Spleen (tissue), 11 donors: Measurements from ENCODE around the gene RAD51. TPM values are rescaled to one million over a fixed set of nuclear protein-coding genes. Genes with fewer than 3 reads are reported as not detected.

Experiments
- DNase-seq: peaks from one replicate; pipeline ENCODE4 v3.0.0-alpha.2; 2020
- H3K27ac ChIP-seq, 8 donors: fragments of 200-600 bp; sonication (generic) in 7 of 8; 1 replicate in 4 of 8; 2 replicates in 4 of 8; pipeline versions ENCODE4 v1.5.0 to v1.8.0; 2016 to 2021; ENCODE audit warnings: inconsistent platforms in 4 of 8, mild to moderate bottlenecking in 4 of 8, moderate library complexity in 1 of 8
- H3K27me3 ChIP-seq, 7 donors: fragments of 200-600 bp; sonication (generic) in 6 of 7; replicated peaks in 1 of 7; 1 replicate in 4 of 7; 2 replicates in 3 of 7; pipeline versions ENCODE4 v1.5.0 to v1.8.0; 2016 to 2021; ENCODE audit warnings: inconsistent platforms in 3 of 7, mild to moderate bottlenecking in 1 of 7
- H3K36me3 ChIP-seq, 6 donors: fragments of 200-600 bp; sonication (generic) in 5 of 6; 1 replicate in 4 of 6; 2 replicates in 2 of 6; pipeline versions ENCODE4 v1.5.0 to v1.8.0; 2016 to 2021; ENCODE audit warnings: inconsistent platforms in 2 of 6
- H3K4me1 ChIP-seq, 6 donors: fragments of 200-600 bp; sonication (generic) in 5 of 6; 1 replicate in 3 of 6; 2 replicates in 3 of 6; pipeline versions ENCODE4 v1.5.0 to v1.8.0; 2016 to 2021; ENCODE audit warnings: inconsistent platforms in 3 of 6
- H3K4me3 ChIP-seq, 8 donors: fragments of 200-600 bp; sonication (generic) in 7 of 8; 1 replicate in 4 of 8; 2 replicates in 4 of 8; pipeline versions ENCODE4 v1.5.0 to v1.8.0; 2016 to 2021; ENCODE audit warnings: inconsistent platforms in 4 of 8, mild to moderate bottlenecking in 4 of 8, moderate library complexity in 2 of 8
- H3K9me3 ChIP-seq, 8 donors: fragments of 200-600 bp; sonication (generic) in 7 of 8; 1 replicate in 4 of 8; 2 replicates in 4 of 8; pipeline versions ENCODE4 v1.5.0 to v1.8.0; 2016 to 2021; ENCODE audit warnings: inconsistent platforms in 4 of 8
- POLR2A ChIP-seq, 3 donors: fragments of 450-650 bp; IDR thresholded peaks; one replicate each; pipeline ENCODE4 v1.5.1; 2017; ENCODE audit warnings: antibody characterized with exemption in 3 of 3, mild to moderate bottlenecking in 1 of 3
- POLR2AphosphoS5 ChIP-seq, 3 donors: sonication (generic); formaldehyde crosslinking; IDR thresholded peaks; one replicate each; pipeline ENCODE4 v1.5.1; 2017; ENCODE audit warnings: antibody characterized with exemption in 3 of 3
- WGBS, 5 donors: extraction: QIAGEN DNeasy Blood & Tissue Kit in 3 of 5; methylation state at CpG; one replicate each; pipeline versions ENCODE4 v1.1.5 to v1.1.7; 2013 to 2018; 5-methylcytosine and 5-hydroxymethylcytosine counted together
- intact Hi-C: fragments of 100-400 bp; cut with DNase I; formaldehyde crosslinking; loops from one replicate; pipeline ENCODE4 v1.15.0; 2023; ENCODE audit warnings: low total_unique reads
- polyA plus RNA-seq, 3 donors: library from polyadenylated mRNA; stranded (reverse); fragments of 200-250 nt; gene quantifications; one replicate each; pipeline ENCODE4 v1.2.1, GENCODE V29; 2013
- total RNA-seq, 7 donors: library from RNA; depleted of rRNA in 3 of 7; stranded (reverse); fragments of >200 nt in 3 of 7; fragmentation: NEBNext Ultra II Directional in 4 of 7; extraction: Animal tissue kit (Norgen Biotek cat#: 25700) in 4 of 7; gene quantifications; one replicate each; pipeline versions ENCODE4 v1.1.0 to v1.2.1, GENCODE V29; 2016 to 2021
- TF ChIP-seq, protein P1 (sequence below), 11 experiments: fragments of 200-600 bp in 7 of 11; fragments of 450-650 bp in 4 of 11; sonication (generic) in 4 of 11; IDR thresholded peaks in 8 of 11; conservative IDR thresholded peaks in 3 of 11; 1 replicate in 7 of 11; 2 replicates in 4 of 11; pipeline versions ENCODE4 v1.4.0 to v1.8.0; 2016 to 2021; ENCODE audit warnings: antibody characterized with exemption in 11 of 11, inconsistent platforms in 4 of 11, mild to moderate bottlenecking in 1 of 11
- donor health status: healthy with polysubstance abuse.
- donor health status: DM: no; HTN: no; CAD: no; lungs with moderate emphysema.
- donor health status: DM: no; HTN: no; CAD: no.
- donor health status: Bipolar disorder and iron deficiency.
- donor health status: healthy.
- donor health status: DM: no; HTN: no; CAD: no.
- donor health status: DM: yes; HTN: yes; CAD: no.

The RAD51 gene
- total and polyA plus RNA-seq, 10 donors: 0.43 to 5.5 (median 2.5) TPM

DNA sequence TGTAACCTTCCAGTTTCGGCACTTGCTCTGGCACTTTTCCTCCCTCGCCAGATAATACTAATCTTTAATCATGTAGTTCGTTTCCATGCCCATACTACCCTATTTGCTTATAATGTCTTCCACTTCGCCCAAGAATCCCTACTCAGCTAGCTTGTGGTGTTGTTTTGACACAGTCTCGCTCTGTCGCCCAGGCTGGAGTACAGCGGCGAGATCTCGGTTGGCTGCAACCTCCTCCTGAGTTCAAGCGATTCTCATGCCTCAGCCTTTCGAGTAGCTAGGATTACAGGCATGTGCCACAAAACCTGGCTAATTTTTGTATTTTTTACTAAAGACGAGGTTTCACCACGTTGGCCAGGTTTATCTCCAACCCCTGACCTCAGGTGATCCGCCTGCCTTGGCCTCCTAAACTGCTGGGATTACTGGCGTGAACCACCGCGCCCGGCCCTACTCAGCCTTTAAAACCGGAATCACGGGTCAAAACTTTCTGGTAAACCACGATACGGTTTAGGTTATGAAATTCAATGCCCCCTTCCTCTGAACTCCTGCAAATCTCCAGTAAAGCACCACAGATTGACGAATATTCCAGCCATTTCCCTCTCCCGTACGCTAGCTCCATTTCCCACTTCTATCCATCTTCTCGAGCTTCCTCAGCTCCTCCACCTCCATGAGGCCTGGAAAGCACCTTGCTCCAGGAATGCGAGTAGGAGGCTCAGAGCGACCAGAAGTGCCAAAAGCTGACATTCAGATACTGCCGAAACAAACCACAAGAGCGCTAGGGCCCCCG lies 878 bp upstream of the RAD51 start:
- no peak for DNase-seq
- intact Hi-C loops: no loop called here
- H3K9me3 ChIP-seq: no peaks in the 10 kb centered on the region
- TF ChIP-seq, protein P1, sequence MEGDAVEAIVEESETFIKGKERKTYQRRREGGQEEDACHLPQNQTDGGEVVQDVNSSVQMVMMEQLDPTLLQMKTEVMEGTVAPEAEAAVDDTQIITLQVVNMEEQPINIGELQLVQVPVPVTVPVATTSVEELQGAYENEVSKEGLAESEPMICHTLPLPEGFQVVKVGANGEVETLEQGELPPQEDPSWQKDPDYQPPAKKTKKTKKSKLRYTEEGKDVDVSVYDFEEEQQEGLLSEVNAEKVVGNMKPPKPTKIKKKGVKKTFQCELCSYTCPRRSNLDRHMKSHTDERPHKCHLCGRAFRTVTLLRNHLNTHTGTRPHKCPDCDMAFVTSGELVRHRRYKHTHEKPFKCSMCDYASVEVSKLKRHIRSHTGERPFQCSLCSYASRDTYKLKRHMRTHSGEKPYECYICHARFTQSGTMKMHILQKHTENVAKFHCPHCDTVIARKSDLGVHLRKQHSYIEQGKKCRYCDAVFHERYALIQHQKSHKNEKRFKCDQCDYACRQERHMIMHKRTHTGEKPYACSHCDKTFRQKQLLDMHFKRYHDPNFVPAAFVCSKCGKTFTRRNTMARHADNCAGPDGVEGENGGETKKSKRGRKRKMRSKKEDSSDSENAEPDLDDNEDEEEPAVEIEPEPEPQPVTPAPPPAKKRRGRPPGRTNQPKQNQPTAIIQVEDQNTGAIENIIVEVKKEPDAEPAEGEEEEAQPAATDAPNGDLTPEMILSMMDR (IDR thresholded peaks at IDR 0.05 in 8 of 11, conservative IDR thresholded peaks at IDR 0.05 in 3 of 11): no peak
- TF ChIP-seq POLR2AphosphoS5 (IDR thresholded peaks at IDR 0.05) (no peak), POLR2A (IDR thresholded peaks at IDR 0.05) (no peak)
- WGBS, 5 donors: 23 to 28% (median 25%) methylated on average over 30 to 31 of the region's 31 CpGs
- no peaks in the 10 kb centered on the region for H3K27me3 ChIP-seq
- H3K4me3 ChIP-seq: peak overlapping the region; percentile 61 to 97 (median 84)
- peaks cover 15 to 36% (median 24%) of the 10 kb centered on the region in 6 donors for H3K4me1 ChIP-seq
- H3K36me3 ChIP-seq: peaks cover 0 to 19% (median 5%) of the 10 kb centered on the region in 6 donors
- peak overlapping the region; percentile 95 to 100 (median 99) for H3K27ac ChIP-seq

DNA sequence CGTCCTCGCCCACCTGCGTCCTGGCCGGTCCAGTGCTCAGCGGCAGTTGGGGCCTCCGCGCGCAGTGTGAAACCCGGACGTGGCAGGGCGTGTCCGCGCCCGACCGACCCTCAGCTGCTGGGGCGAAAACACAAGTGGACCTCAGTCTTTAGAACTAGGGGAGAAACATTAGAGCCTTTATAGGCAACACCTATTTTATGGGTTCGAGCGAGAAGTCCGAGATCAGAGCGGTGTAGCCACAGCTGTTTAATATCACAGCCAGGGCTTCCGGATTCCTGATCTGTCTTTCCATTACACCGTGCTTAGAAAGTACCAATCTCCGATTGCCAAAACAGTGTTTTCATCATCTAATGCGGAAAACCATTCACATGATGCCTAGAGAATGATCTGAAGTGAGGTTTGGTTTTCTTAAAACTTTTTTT lies 506 bp downstream of the RAD51 start:
- intact Hi-C loops: loop anchor here (5.0 kb wide), 1 partner anchor 202 kb away; no protein-coding TSS in a partner anchor
- Histone ChIP-seq H3K4me3 (peak overlapping the region; percentile 61 to 97 (median 84)), H3K36me3 (peaks cover 0 to 29% (median 5%) of the 10 kb centered on the region in 6 donors), H3K4me1 (peaks cover 15 to 36% (median 24%) of the 10 kb centered on the region in 6 donors), H3K27me3 (no peaks in the 10 kb centered on the region), H3K9me3 (no peaks in the 10 kb centered on the region), H3K27ac (peak overlapping the region in 7 of 8 donors; percentile 95 to 100 (median 99))
- 0 to 2% (median 0%) methylated on average over 18 to 24 of the region's 24 CpGs for WGBS, 5 donors
- no peak for DNase-seq
- TF ChIP-seq, protein P1 (IDR thresholded peaks at IDR 0.05 in 8 of 11, conservative IDR thresholded peaks at IDR 0.05 in 3 of 11): no peak
- TF ChIP-seq POLR2A (IDR thresholded peaks at IDR 0.05) (no peak), POLR2AphosphoS5 (IDR thresholded peaks at IDR 0.05) (no peak)

DNA sequence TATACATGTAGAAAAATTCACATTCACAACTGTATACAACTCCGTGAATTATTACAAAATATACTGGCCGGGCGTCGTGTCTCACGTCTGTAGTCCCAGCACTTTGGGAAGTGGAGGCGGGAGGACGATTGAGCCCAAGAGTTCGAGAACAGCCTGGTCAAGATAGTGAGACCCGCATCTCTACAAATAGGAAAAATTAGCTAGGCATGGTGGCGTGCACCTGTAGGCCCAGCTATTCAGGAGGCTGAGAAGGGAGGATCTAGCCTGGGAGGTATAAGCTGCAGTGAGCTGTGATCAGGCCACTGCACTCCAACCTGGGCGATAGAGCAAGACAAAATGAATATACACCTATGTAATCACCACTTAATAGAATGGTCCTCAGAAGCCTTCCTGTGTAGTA lies 1.3 kb downstream of the RAD51 start:
- TF ChIP-seq, protein P1 (IDR thresholded peaks at IDR 0.05 in 8 of 11, conservative IDR thresholded peaks at IDR 0.05 in 3 of 11): no peak
- TF ChIP-seq POLR2A (IDR thresholded peaks at IDR 0.05) (no peak), POLR2AphosphoS5 (IDR thresholded peaks at IDR 0.05) (no peak)
- WGBS, 5 donors: 75 to 88% (median 80%) methylated on average over 11 of the region's 11 CpGs
- H3K27me3 ChIP-seq: no peaks in the 10 kb centered on the region

DNA sequence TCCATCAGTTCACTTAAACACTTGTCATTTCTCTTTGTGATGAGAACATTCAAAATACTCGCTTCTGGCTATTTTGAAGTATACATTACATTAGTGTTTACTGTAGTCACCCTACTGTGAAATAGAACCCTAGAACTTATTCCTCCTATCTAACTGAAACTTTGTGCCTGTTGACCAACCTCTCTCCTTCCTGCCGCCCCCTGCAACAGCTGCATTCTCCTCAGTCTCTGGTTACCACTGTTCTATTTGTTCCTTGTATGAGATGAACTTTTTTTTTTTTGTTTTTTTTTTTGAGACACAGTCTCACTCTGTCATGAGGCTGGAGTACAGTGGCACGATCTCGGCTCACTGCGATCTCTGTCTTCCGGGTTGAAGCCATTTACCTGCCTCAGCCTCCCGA lies 2.9 kb downstream of the RAD51 start:
- Histone ChIP-seq H3K27ac (no peak overlapping the region), H3K36me3 (peaks cover 0 to 37% (median 0%) of the 10 kb centered on the region in 6 donors), H3K9me3 (no peaks in the 10 kb centered on the region), H3K4me3 (no peak overlapping the region), H3K27me3 (no peaks in the 10 kb centered on the region), H3K4me1 (peaks cover 15 to 35% (median 24%) of the 10 kb centered on the region in 6 donors)
- intact Hi-C loops: loop anchor here (5.0 kb wide), 1 partner anchor 199 kb away; no protein-coding TSS in a partner anchor
- TF ChIP-seq POLR2AphosphoS5 (IDR thresholded peaks at IDR 0.05): no peak
- DNase-seq: no peak
- 86 to 95% (median 95%) methylated on average over 7 of the region's 7 CpGs for WGBS, 5 donors

More for the DNA sequence above, 1.3 kb downstream of the RAD51 start:
- Histone ChIP-seq H3K36me3 (peaks cover 0 to 33% (median 5%) of the 10 kb centered on the region in 6 donors), H3K27ac (peak overlapping the region in 1 of 8 donors; percentile 99), H3K4me1 (peaks cover 15 to 36% (median 24%) of the 10 kb centered on the region in 6 donors), H3K9me3 (no peaks in the 10 kb centered on the region), H3K4me3 (peak overlapping the region in 3 of 8 donors; percentile 81 to 97 (median 97))
- no peak for DNase-seq
- intact Hi-C loops: loop anchor here (5.0 kb wide), 1 partner anchor 201 kb away; no protein-coding TSS in a partner anchor
